ENCODE measurements around the gene SLC38A11.
"Not testable (repeated sequence)": the region's sequence is repeated elsewhere in the genome, so short reads cannot be mapped to it uniquely, and the experiment has no call there.

SLC38A11 gene
- total RNA-seq: 0 to 0.05 reads per million in 2 donors

GRCh38 chr2:164954954-164955701, at the start of gene SLC38A11:
SLC38A11 (minus strand) TSS chr2:164955525; CDS start chr2:164955247, 278 bp downstream.
- DNase-seq: peak; percentile 7

GRCh38 chr2:165003443-165004130, 48.3 kb upstream of the SLC38A11 start:
- DNase-seq: no peak

GRCh38 chr2:165002638-165003037, 47.3 kb upstream of the SLC38A11 start:
- DNase-seq: no peak

- peak; percentile 8 for DNase-seq
Observed at GRCh38 chr2:164994664-164995299, 39.5 kb upstream of the SLC38A11 start.

- DNase-seq: no peak
Observed at GRCh38 chr2:164993287-164994016, 38.1 kb upstream of the SLC38A11 start.

GRCh38 chr2:164992818-164993217, 37.5 kb upstream of the SLC38A11 start:
- no peak for DNase-seq

- not testable (repeated sequence) for DNase-seq
Observed at GRCh38 chr2:164992093-164992454, 36.7 kb upstream of the SLC38A11 start.

GRCh38 chr2:164991361-164992092, 36.2 kb upstream of the SLC38A11 start:
- not testable (repeated sequence) for DNase-seq

GRCh38 chr2:164990953-164991352, 35.6 kb upstream of the SLC38A11 start:
- DNase-seq: not testable (repeated sequence)

- not testable (repeated sequence) for DNase-seq
Observed at GRCh38 chr2:164988805-164989204, 33.5 kb upstream of the SLC38A11 start.

- not testable (repeated sequence) for DNase-seq
Observed at GRCh38 chr2:164986027-164986426, 30.7 kb upstream of the SLC38A11 start.

- DNase-seq: no peak
Observed at GRCh38 chr2:164984428-164984827, 29.1 kb upstream of the SLC38A11 start.

GRCh38 chr2:164981217-164981990, 26.1 kb upstream of the SLC38A11 start:
- no peak for DNase-seq

- DNase-seq: not testable (repeated sequence)
Observed at GRCh38 chr2:164980688-164981087, 25.4 kb upstream of the SLC38A11 start.

- DNase-seq: no peak
Observed at GRCh38 chr2:164979113-164979512, 23.8 kb upstream of the SLC38A11 start.

- not testable (repeated sequence) for DNase-seq
Observed at GRCh38 chr2:164976875-164977470, 21.6 kb upstream of the SLC38A11 start.

- DNase-seq: no peak
Observed at GRCh38 chr2:164976301-164976700, 21.0 kb upstream of the SLC38A11 start.

- no peak for DNase-seq
Observed at GRCh38 chr2:164975891-164976290, 20.6 kb upstream of the SLC38A11 start.

- no peak for DNase-seq
Observed at GRCh38 chr2:164974221-164974620, 18.9 kb upstream of the SLC38A11 start.

- DNase-seq: no peak
Observed at GRCh38 chr2:164972216-164972615, 16.9 kb upstream of the SLC38A11 start.

All from activated gamma-delta T cell (primary cell).